ENCODE data around the gene SDK1.

SDK1 gene

DNA sequence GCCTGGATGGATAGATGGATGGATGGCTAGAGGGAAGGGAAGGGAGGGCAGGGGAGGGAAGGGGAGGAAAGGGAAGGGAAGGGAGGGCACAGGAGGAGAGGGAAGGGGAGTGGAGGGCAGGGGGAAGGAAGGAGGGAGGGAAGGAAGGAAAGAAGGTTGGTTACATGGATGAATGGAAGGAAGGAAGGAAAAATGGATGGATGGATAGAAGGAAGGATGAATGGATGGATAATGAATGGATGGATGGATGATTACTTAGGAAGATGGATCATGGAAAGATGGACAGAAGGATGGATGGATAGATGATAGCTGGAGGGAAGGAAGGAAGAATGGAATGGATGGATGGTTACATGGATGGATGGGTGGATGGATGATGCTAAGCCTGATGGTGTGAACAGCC, 929.3 kb downstream of the SDK1 start:
- Histone ChIP-seq H3K4ac (ENCODE audit: low read depth in 1 of 2, low read length in 2 of 2) (no peak overlapping the region), H3K23ac (ENCODE audit: low read length in 2 of 2) (no peak overlapping the region), H3K4me2 (ENCODE audit: low read length, poor library complexity, severe bottlenecking) (no peak overlapping the region)

DNA sequence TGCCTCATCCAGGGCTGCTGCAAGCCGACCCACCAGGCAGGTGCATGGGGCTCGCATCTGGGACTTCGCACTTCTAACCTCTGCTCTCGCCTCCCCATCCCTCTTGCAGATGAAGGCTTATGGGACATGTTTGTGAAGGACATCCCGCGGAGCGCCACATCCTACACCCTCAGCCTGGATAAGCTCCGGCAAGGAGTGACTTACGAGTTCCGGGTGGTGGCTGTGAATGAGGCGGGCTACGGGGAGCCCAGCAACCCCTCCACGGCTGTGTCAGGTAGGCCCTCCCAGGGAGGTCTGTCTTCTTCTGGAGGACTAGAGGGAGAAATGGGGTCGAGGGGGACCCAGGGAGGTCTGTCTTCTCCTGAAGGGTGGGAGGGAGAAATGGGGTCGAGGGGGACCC, 932.1 kb downstream of the SDK1 start:
- WGBS: 92% methylated on average over 15 of the region's 15 CpGs
- Histone ChIP-seq H2AFZ (ENCODE audit: low read depth, low read length) (no peak overlapping the region), H3K4me2 (ENCODE audit: low read length, poor library complexity, severe bottlenecking) (no peak overlapping the region), H3K14ac (ENCODE audit: low read length in 2 of 2) (no peak overlapping the region), H2BK15ac (ENCODE audit: low read depth, poor library complexity, severe bottlenecking) (no peak overlapping the region), H2BK12ac (ENCODE audit: low read length in 2 of 2) (no peak overlapping the region), H3K9me3 (ENCODE audit: control insufficient read depth, low read length) (no peaks in the 10 kb centered on the region), H3K27ac (ENCODE audit: low read length, poor library complexity, severe bottlenecking) (no peak overlapping the region), H3K23ac (ENCODE audit: low read length in 2 of 2) (no peak overlapping the region), H3K18ac (ENCODE audit: low read depth in 1 of 2, low read length in 2 of 2) (no peak overlapping the region), H2AK5ac (ENCODE audit: low read length, severe bottlenecking) (no peak overlapping the region), H3K79me1 (replicated peaks; ENCODE audit: low read length, poor library complexity, severe bottlenecking) (no peaks in the 10 kb centered on the region), H2BK5ac (ENCODE audit: low read depth, low read length, poor library complexity, severe bottlenecking) (no peak overlapping the region), H3K27me3 (ENCODE audit: control insufficient read depth in 1 of 2, insufficient read depth in 1 of 2, low read length in 2 of 2) (no peaks in the 10 kb centered on the region), H4K91ac (ENCODE audit: low read length) (no peak overlapping the region), H3K4me1 (ENCODE audit: control insufficient read depth, insufficient read depth, low read depth, low read length) (peaks cover 7% of the 10 kb centered on the region), H3K9ac (ENCODE audit: low read length) (no peak overlapping the region), H3K4me3 (ENCODE audit: insufficient read depth in 1 of 2, low read depth in 1 of 2, low read length in 2 of 2) (no peak overlapping the region), H4K8ac (ENCODE audit: low read length) (no peak overlapping the region), H2BK120ac (ENCODE audit: low read depth, low read length) (no peak overlapping the region), H3K4ac (ENCODE audit: low read depth in 1 of 2, low read length in 2 of 2) (no peak overlapping the region), H3K36me3 (ENCODE audit: control insufficient read depth in 1 of 2, insufficient read depth in 2 of 2, low read depth in 1 of 2, low read length in 2 of 2) (peaks cover 0 to 10% of the 10 kb centered on the region in 2 experiments)
- DNase-seq: no peak

More for the DNA sequence above, 929.3 kb downstream of the SDK1 start:
- Histone ChIP-seq H4K91ac (ENCODE audit: low read length) (no peak overlapping the region), H2BK5ac (ENCODE audit: low read depth, low read length, poor library complexity, severe bottlenecking) (no peak overlapping the region), H2BK12ac (ENCODE audit: low read length in 2 of 2) (no peak overlapping the region), H3K36me3 (ENCODE audit: control insufficient read depth in 1 of 2, insufficient read depth in 2 of 2, low read depth in 1 of 2, low read length in 2 of 2) (peaks cover 0 to 7% of the 10 kb centered on the region in 2 experiments), H3K14ac (ENCODE audit: low read length in 2 of 2) (no peak overlapping the region), H2BK15ac (ENCODE audit: low read depth, poor library complexity, severe bottlenecking) (no peak overlapping the region), H2BK120ac (ENCODE audit: low read depth, low read length) (no peak overlapping the region), H2AFZ (ENCODE audit: low read depth, low read length) (no peak overlapping the region), H3K27me3 (ENCODE audit: control insufficient read depth in 1 of 2, insufficient read depth in 1 of 2, low read length in 2 of 2) (no peaks in the 10 kb centered on the region), H4K8ac (ENCODE audit: low read length) (no peak overlapping the region), H3K4me3 (ENCODE audit: insufficient read depth in 1 of 2, low read depth in 1 of 2, low read length in 2 of 2) (no peak overlapping the region), H3K9me3 (ENCODE audit: control insufficient read depth, low read length) (no peaks in the 10 kb centered on the region), H3K4me1 (ENCODE audit: control insufficient read depth, insufficient read depth, low read depth, low read length) (peaks cover 2% of the 10 kb centered on the region), H2AK5ac (ENCODE audit: low read length, severe bottlenecking) (no peak overlapping the region), H3K79me1 (replicated peaks; ENCODE audit: low read length, poor library complexity, severe bottlenecking) (no peaks in the 10 kb centered on the region), H3K9ac (ENCODE audit: low read length) (no peak overlapping the region), H3K27ac (ENCODE audit: low read length, poor library complexity, severe bottlenecking) (no peak overlapping the region), H3K18ac (ENCODE audit: low read depth in 1 of 2, low read length in 2 of 2) (no peak overlapping the region)
- DNase-seq: no peak

DNA sequence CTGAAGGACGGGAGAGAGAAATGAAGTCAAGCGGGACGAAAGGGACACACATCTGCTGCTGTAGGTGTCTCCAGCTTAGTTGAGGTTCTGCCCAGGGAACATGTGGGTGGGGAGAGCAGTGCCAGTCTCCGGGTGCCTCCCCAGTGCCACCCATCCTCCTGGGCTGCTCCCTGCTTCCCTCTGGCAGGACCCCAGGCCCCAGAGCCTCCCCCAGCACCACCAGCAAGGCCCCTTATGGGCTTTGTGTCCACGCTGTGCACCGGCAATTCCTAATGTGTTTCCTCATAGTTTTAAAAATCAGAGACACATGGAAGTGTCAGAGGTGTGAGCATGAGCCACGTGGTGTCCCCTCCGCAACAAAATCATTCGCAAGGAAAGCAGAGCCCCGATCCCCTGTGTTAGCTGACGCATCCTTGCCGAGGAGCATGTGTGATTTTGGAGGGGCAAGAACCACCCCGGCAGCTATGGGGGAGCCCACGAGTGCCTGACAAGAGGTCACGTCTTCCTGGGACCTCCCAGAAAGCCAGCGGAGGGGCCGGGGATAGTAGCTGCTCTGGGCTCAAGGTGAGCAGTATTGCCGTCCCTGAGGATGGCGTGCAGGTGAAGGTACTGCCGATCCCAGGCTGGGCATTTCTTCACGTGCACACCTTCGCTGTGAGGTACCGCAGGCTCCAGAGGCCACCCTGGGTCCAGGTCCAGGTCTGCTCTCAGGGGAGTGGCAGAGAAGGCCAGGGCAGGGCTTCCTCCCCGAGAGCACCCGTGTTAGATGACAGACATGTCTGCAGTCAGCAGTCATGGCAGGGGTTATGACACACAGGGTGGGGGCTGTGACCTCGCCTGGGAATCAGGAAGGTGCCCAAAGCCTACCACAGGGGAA, 932.8 kb downstream of the SDK1 start:
- Histone ChIP-seq H2BK5ac (ENCODE audit: low read depth, low read length, poor library complexity, severe bottlenecking) (no peak overlapping the region), H3K4me2 (ENCODE audit: low read length, poor library complexity, severe bottlenecking) (no peak overlapping the region), H2BK15ac (ENCODE audit: low read depth, poor library complexity, severe bottlenecking) (no peak overlapping the region), H3K4me3 (ENCODE audit: insufficient read depth in 1 of 2, low read depth in 1 of 2, low read length in 2 of 2) (no peak overlapping the region), H3K36me3 (ENCODE audit: control insufficient read depth in 1 of 2, insufficient read depth in 2 of 2, low read depth in 1 of 2, low read length in 2 of 2) (peaks cover 0 to 10% of the 10 kb centered on the region in 2 experiments), H2AK5ac (ENCODE audit: low read length, severe bottlenecking) (no peak overlapping the region), H3K14ac (ENCODE audit: low read length in 2 of 2) (no peak overlapping the region), H3K18ac (ENCODE audit: low read depth in 1 of 2, low read length in 2 of 2) (no peak overlapping the region), H4K8ac (ENCODE audit: low read length) (no peak overlapping the region), H4K91ac (ENCODE audit: low read length) (peak overlapping the region; percentile 59), H3K79me1 (replicated peaks; ENCODE audit: low read length, poor library complexity, severe bottlenecking) (no peaks in the 10 kb centered on the region), H3K23ac (ENCODE audit: low read length in 2 of 2) (no peak overlapping the region), H2BK12ac (ENCODE audit: low read length in 2 of 2) (no peak overlapping the region), H3K4me1 (ENCODE audit: control insufficient read depth, insufficient read depth, low read depth, low read length) (peaks cover 7% of the 10 kb centered on the region), H3K27me3 (ENCODE audit: control insufficient read depth in 1 of 2, insufficient read depth in 1 of 2, low read length in 2 of 2) (no peaks in the 10 kb centered on the region), H3K9ac (ENCODE audit: low read length) (no peak overlapping the region), H3K4ac (ENCODE audit: low read depth in 1 of 2, low read length in 2 of 2) (no peak overlapping the region), H2AFZ (ENCODE audit: low read depth, low read length) (no peak overlapping the region), H3K9me3 (ENCODE audit: control insufficient read depth, low read length) (no peaks in the 10 kb centered on the region), H3K27ac (ENCODE audit: low read length, poor library complexity, severe bottlenecking) (no peak overlapping the region), H2BK120ac (ENCODE audit: low read depth, low read length) (no peak overlapping the region)
- no peak for DNase-seq
- 91% methylated on average over 25 of the region's 26 CpGs for WGBS

DNA sequence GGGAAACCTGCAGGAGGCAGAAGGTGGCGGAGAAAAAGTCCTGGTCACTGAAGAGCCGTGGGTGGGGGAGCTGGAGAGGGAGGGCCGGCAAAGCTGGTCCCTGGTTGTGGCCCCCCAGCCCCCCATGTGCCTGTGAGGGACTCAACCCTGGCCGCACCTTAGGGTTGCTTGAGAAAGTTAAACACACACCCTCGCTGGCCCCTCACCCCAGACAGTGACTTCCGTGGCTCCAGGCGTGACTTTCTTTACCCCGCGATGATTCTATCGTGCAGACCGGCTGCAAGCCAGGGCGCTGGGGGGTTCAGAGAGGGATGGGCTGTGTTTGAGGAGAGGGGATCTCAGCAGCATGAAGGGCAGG, 933.4 kb downstream of the SDK1 start:
- H3K36me3 ChIP-seq (ENCODE audit: control insufficient read depth in 1 of 2, insufficient read depth in 2 of 2, low read depth in 1 of 2, low read length in 2 of 2): peaks cover 0 to 10% of the 10 kb centered on the region in 2 experiments
- H2BK5ac ChIP-seq (ENCODE audit: low read depth, low read length, poor library complexity, severe bottlenecking): no peak overlapping the region
- no peak overlapping the region for H3K14ac ChIP-seq (ENCODE audit: low read length in 2 of 2)
- no peaks in the 10 kb centered on the region for H3K79me1 ChIP-seq (replicated peaks; ENCODE audit: low read length, poor library complexity, severe bottlenecking)
- peaks cover 7% of the 10 kb centered on the region for H3K4me1 ChIP-seq (ENCODE audit: control insufficient read depth, insufficient read depth, low read depth, low read length)
- no peak overlapping the region for H3K23ac ChIP-seq (ENCODE audit: low read length in 2 of 2)
- no peak overlapping the region for H3K27ac ChIP-seq (ENCODE audit: low read length, poor library complexity, severe bottlenecking)
- DNase-seq: no peak
- H3K4me2 ChIP-seq (ENCODE audit: low read length, poor library complexity, severe bottlenecking): no peak overlapping the region
- H3K27me3 ChIP-seq (ENCODE audit: control insufficient read depth in 1 of 2, insufficient read depth in 1 of 2, low read length in 2 of 2): no peaks in the 10 kb centered on the region
- no peak overlapping the region for H3K4ac ChIP-seq (ENCODE audit: low read depth in 1 of 2, low read length in 2 of 2)
- H3K9me3 ChIP-seq (ENCODE audit: control insufficient read depth, low read length): no peaks in the 10 kb centered on the region
- H2AFZ ChIP-seq (ENCODE audit: low read depth, low read length): no peak overlapping the region
- WGBS: 92% methylated on average over 12 of the region's 12 CpGs
- H2BK12ac ChIP-seq (ENCODE audit: low read length in 2 of 2): no peak overlapping the region
- H3K9ac ChIP-seq (ENCODE audit: low read length): no peak overlapping the region
- H2AK5ac ChIP-seq (ENCODE audit: low read length, severe bottlenecking): no peak overlapping the region
- H2BK15ac ChIP-seq (ENCODE audit: low read depth, poor library complexity, severe bottlenecking): no peak overlapping the region
- H3K4me3 ChIP-seq (ENCODE audit: insufficient read depth in 1 of 2, low read depth in 1 of 2, low read length in 2 of 2): no peak overlapping the region
- H2BK120ac ChIP-seq (ENCODE audit: low read depth, low read length): no peak overlapping the region
- H3K18ac ChIP-seq (ENCODE audit: low read depth in 1 of 2, low read length in 2 of 2): no peak overlapping the region
- no peak overlapping the region for H4K91ac ChIP-seq (ENCODE audit: low read length)
- H4K8ac ChIP-seq (ENCODE audit: low read length): no peak overlapping the region

Measured in mesenchymal stem cell (in vitro differentiated cells and primary cell).